Stimulated activated CD8-positive, alpha-beta memory T cell treated with anti-CD3 and anti-CD28 coated beads, Interleukin-15, amount 100 ng/mL, for 1 hour (primary cell): ENCODE measurements around the gene ARID5B.

Experiments
- DNase-seq: peaks from one replicate; pipeline ENCODE4 v3.0.0-alpha.2; 2020; ENCODE audit warnings: low read depth

ARID5B gene

GRCh38 chr10:61989995-61990760, 88.7 kb downstream of the ARID5B start:
- no peak for DNase-seq

DNA sequence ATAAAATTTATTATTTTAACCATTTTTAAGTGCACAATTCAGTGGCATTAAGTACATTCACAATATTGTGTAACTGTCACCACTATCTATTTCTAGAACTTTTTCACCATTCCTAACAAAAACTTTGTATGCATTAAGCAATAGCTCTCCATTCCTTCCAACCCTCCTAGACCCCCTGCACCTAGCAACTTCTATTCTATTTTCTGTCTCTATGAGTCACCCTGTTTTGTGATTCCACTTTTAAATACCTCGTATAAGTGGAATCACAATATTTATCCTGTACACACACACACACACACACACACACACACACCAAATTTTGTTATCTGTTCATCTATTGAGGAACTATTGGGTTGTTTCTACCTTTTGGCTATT, 89.2 kb downstream of the ARID5B start:
- DNase-seq, result no peak

DNA sequence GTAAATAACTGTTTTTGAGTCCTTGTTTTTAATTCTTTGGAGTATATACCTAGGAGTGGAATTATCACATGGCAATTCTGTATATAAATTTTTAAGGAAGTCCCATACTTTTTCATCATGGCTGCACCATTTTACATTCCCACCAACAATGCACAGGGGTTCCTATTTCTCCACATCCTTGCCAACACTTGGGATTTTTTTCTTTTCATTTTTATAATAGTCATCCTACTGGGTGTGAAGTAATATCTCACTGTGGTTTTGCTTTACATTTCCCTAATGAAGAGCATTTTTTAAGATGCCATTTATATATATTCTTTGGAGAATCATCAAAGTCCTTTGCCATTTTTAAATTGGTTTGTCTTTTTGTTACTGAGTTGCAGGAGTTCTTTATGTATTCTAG, 89.7 kb downstream of the ARID5B start:
- DNase-seq, result no peak

DNA sequence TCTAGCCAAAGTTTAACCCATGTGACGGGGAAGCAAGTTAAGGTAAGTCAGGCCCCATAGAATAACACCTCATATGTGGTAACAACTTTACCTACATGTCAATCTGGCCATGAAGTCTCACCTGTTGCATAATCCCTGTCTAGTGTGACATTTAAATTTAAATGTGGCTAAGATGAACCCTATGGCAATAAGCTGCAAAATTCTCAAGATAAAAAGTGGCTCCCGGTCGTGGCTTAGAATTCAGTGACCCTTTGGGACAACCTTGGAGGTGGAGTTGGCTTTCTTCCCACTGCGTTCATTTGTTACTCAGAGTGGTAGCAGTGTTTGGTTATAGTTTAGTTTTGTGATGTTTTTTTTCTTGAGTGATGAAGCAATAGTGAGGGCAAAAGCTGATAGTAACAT, 90.6 kb downstream of the ARID5B start:
- no peak for DNase-seq

DNA sequence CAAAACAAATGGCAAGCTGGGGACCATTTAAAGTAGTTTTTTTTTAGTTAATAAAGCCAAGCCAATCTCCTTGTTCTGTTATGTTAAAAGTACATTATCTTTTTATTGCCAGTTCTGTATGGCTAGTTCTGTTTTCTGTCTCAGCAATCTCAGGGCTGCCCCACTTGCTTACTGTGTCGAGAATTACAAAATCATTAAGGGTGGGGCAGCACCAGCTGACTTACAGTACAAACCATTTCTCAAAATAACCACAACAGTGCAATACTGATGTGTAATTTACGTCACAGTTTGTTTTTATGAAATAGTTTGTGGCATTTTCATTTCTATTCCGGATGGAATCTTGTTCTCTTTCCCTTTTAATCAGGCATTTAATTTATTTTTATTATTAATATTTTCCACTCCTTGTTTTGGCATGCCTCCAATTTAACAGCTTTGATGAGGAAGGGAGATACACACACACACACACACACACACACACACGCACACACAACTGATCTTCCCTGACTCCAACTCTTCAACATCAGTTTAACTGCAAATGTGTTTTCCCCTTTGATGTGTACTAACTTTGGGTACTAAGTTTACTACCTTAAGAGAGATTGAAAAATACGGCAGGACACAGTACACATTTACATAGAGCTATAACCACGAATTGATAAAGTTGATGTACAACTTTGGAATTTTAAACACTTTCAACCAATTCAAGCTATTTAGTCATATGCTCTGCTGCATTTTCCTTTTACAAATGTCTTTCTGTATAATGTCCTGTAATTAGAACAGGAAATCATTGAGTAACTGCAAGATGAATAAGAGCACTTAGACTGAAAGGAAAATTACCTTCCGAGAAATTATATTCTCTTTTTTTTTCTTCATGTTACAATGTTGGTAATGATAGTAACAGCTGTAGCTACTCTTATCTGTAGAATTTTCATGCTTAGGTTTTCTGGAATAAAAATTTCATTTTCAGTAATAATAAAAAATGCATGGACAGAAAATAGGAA, 91.5 kb downstream of the ARID5B start:
- peak; percentile 20 for DNase-seq

- no peak for DNase-seq
Observed at GRCh38 chr10:61993711-61994401, 92.4 kb downstream of the ARID5B start.

- no peak for DNase-seq
Observed at GRCh38 chr10:61994405-61995219, 93.1 kb downstream of the ARID5B start.

DNA sequence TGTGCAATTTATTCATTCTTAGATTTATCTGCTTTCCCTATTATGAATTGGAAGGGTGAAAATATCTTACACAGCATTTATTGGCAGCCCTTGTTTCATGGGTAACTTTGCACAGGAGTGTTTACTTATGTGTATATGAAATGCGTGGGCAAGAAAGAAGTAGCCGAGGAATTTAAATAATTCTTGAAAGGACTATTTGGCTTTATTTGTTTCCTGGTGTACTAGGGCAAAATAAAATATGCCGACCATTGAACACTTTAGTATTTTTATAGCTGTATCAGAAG, 93.7 kb downstream of the ARID5B start:
- DNase-seq, result no peak

GRCh38 chr10:61998937-61999336, 97.4 kb downstream of the ARID5B start:
- no peak for DNase-seq

- no peak for DNase-seq
Observed at GRCh38 chr10:62000037-62000603, 98.6 kb downstream of the ARID5B start.

- DNase-seq, result no peak
Observed at GRCh38 chr10:62000726-62001125, 99.2 kb downstream of the ARID5B start.

GRCh38 chr10:62001898-62002297, 100.4 kb downstream of the ARID5B start:
- DNase-seq, result no peak

DNA sequence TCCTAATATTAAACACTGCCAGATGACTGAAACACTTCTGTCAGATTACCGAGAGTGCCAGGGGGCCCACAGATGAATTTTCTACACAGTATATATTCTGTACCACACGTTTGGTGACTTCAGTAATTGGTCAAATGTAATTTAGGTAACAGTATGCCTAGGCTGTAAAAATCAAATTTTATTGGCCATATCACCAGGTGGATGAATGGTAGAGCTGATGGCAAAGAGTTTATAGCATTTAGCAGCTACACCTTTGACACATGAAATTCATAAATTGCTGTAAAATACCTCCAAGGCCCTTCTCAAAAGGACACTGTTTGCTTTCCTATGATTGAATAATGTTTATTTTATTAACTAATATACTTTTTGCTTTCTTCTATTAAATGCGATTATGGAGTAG, 101.3 kb downstream of the ARID5B start:
- DNase-seq, result no peak

GRCh38 chr10:62004042-62004441, 102.5 kb downstream of the ARID5B start:
- no peak for DNase-seq

GRCh38 chr10:62005281-62005680, 103.8 kb downstream of the ARID5B start:
- DNase-seq, result no peak

DNA sequence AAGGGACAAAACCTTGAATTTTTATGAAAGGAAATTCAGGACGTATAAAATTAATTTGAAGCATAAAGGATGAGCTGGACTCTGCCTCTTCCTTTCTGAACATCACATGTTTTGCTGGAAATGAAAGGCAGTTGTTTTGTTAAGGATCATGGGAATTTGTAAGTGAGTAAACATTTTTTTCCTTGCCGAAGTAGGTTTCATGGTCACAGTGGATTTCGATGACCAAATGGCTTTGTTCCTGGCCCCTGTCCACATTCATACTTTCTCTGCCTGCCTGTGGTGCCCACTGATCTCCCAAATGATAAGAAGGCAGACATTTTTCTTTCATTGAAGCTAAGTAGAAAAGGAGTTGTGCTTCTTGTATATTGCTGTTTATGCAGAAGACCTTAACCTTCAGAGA, 104.2 kb downstream of the ARID5B start:
- DNase-seq, result no peak

GRCh38 chr10:62007145-62007544, 105.6 kb downstream of the ARID5B start:
- no peak for DNase-seq

GRCh38 chr10:62008196-62008595, 106.7 kb downstream of the ARID5B start:
- DNase-seq, result no peak

DNA sequence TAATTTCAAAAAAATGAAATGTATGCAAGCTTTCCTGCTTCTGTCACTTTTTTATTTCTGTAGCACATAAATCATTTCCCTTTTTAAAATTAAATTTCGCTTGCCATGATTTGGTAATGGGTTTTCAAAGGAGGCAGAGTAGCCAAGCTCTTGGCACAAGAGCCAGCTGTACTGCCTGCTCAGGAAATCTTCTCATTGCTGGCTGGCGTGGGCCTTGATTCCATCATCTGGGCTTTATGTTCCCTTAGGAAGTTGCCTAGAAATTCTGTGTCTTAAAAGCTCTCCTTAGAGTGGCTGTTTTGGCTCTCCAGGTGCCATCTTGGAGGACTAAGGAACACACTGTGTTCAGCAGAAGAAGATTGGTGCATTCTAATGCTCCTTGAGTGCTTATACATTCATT, 107.4 kb downstream of the ARID5B start:
- DNase-seq, result no peak

GRCh38 chr10:62010366-62010765, 108.9 kb downstream of the ARID5B start:
- DNase-seq, result no peak

DNA sequence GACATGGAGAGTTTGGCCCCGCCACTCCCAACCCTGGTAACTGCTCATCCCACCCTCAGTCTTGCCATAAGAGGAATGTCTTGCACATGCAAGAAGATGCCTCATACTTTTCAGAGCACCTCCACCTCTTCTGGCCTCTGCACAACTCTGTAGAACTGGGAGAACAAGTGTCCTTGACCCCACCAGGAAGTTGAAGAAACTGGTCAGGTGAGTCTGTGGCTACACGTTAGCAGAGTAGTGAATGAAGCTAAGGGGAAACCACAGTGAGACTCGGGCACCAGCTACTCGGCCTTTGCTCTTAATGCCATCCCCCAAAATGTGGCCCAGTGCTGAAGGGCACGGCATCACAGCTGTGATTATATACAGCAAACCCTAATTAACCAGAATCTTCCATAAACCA, 110.1 kb downstream of the ARID5B start:
- no peak for DNase-seq

- DNase-seq, result no peak
Observed at GRCh38 chr10:62012318-62012717, 110.8 kb downstream of the ARID5B start.
